Activated naive CD4-positive, alpha-beta T cell treated with anti-CD3 and anti-CD28 coated beads for 36 hours (primary cell): ENCODE data around the gene CFAP100. TPM values are rescaled to one million over a fixed set of nuclear protein-coding genes. Genes with fewer than 3 reads are reported as not detected.

ENCODE experiments used
- CTCF ChIA-PET: fragments of 350-600 bp; sonication (Branson Sonifier 250); formaldehyde crosslinking; loops from one replicate; lab custom pipeline; 2021; ENCODE audit warnings: antibody characterized with exemption; lab: Charles Lee
- DNase-seq: peaks from one replicate; pipeline ENCODE4 v3.0.0-alpha.2; 2020
- H3K27ac Mint-ChIP-seq: one replicate; pipeline ENCODE4 v1.8.0; 2021; ENCODE audit warnings: mild to moderate bottlenecking, mixed read lengths
- H3K27me3 Mint-ChIP-seq: one replicate; pipeline ENCODE4 v1.8.0; 2021; ENCODE audit warnings: low read depth, mixed read lengths
- H3K36me3 Mint-ChIP-seq: one replicate; pipeline ENCODE4 v1.8.0; 2021; ENCODE audit warnings: low read depth, mixed read lengths
- H3K4me1 Mint-ChIP-seq: one replicate; pipeline ENCODE4 v1.8.0; 2021; ENCODE audit warnings: low read depth, mixed read lengths
- H3K4me3 Mint-ChIP-seq: one replicate; pipeline ENCODE4 v1.8.0; 2021; ENCODE audit warnings: mild to moderate bottlenecking, moderate library complexity, mixed read lengths
- H3K9me3 Mint-ChIP-seq: one replicate; pipeline ENCODE4 v1.8.0; 2021; ENCODE audit warnings: mixed read lengths
- intact Hi-C: fragments of 100-400 bp; cut with micrococcal nuclease; formaldehyde crosslinking; loops from one replicate; pipeline ENCODE4 v1.15.1; 2023
- total RNA-seq, 2 experiments: library from RNA; stranded (reverse); gene quantifications; one replicate each; pipeline ENCODE4 v1.2.3, GENCODE V29; 2021

CFAP100 gene
- total RNA-seq, 2 experiments from 2014 or later, result not detected

GRCh38 chr3:126415661-126416591 is 21.2 kb downstream of the CFAP100 start:
- peaks cover 30% of the 10 kb centered on the region for H3K27me3 Mint-ChIP-seq
- no peaks in the 10 kb centered on the region for H3K4me1 Mint-ChIP-seq
- H3K9me3 Mint-ChIP-seq, result no peaks in the 10 kb centered on the region
- H3K36me3 Mint-ChIP-seq, result no peaks in the 10 kb centered on the region
- CTCF ChIA-PET, result interaction anchor here (0.5 kb wide), 1 partner anchor 1156 kb away, joined by 3 read pairs; no protein-coding TSS in a partner anchor
- no peak overlapping the region for H3K4me3 Mint-ChIP-seq
- no peak for DNase-seq
- intact Hi-C loops, result no loop called here
- no peak overlapping the region for H3K27ac Mint-ChIP-seq

DNA sequence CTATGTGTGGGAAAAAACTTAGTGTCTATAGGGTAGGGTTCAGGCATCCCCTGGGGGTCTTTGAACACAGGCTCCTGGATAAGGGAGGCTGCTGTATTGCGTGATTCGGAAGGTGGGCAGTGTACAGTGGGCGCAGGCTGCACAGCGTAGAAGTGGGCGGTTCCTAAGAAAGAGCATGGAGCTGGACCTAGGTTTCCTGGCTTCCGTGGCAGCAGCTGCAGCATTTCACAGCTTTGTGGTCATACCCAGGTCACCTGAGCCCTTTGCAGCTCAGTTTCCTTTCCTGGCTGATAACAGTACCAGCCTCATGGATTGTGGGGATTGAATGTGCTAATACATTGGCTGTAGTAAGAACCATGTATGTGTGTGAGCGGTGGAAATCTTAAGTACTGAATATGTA is 22.2 kb downstream of the CFAP100 start:
- H3K4me1 Mint-ChIP-seq, result no peaks in the 10 kb centered on the region
- CTCF ChIA-PET, result interaction anchor here (0.8 kb wide), 1 partner anchor 28 kb away, joined by 3 read pairs; no protein-coding TSS in a partner anchor
- H3K9me3 Mint-ChIP-seq, result no peaks in the 10 kb centered on the region
- no peak overlapping the region for H3K4me3 Mint-ChIP-seq
- no peak overlapping the region for H3K27ac Mint-ChIP-seq
- peaks cover 25% of the 10 kb centered on the region for H3K27me3 Mint-ChIP-seq
- DNase-seq, result no peak
- H3K36me3 Mint-ChIP-seq, result no peaks in the 10 kb centered on the region
- intact Hi-C loops, result no loop called here

- Mint-ChIP-seq H3K27me3 (peaks cover 20% of the 10 kb centered on the region), H3K4me3 (no peak overlapping the region), H3K27ac (no peak overlapping the region), H3K36me3 (no peaks in the 10 kb centered on the region), H3K4me1 (no peaks in the 10 kb centered on the region), H3K9me3 (no peaks in the 10 kb centered on the region)
- no peak for DNase-seq
- CTCF ChIA-PET, result no interaction called here
- intact Hi-C loops, result no loop called here
These were observed 22.8 kb downstream of the CFAP100 start for GRCh38 chr3:126417515-126417914.

GRCh38 chr3:126417981-126418530 is 23.3 kb downstream of the CFAP100 start:
- no peaks in the 10 kb centered on the region for H3K36me3 Mint-ChIP-seq
- no peak for DNase-seq
- H3K27me3 Mint-ChIP-seq, result peaks cover 15% of the 10 kb centered on the region
- CTCF ChIA-PET, result no interaction called here
- H3K4me3 Mint-ChIP-seq, result no peak overlapping the region
- intact Hi-C loops, result no loop called here
- no peak overlapping the region for H3K27ac Mint-ChIP-seq
- no peaks in the 10 kb centered on the region for H3K4me1 Mint-ChIP-seq
- H3K9me3 Mint-ChIP-seq, result no peaks in the 10 kb centered on the region

- H3K4me1 Mint-ChIP-seq, result no peaks in the 10 kb centered on the region
- no peak for DNase-seq
- H3K27me3 Mint-ChIP-seq, result peaks cover 14% of the 10 kb centered on the region
- CTCF ChIA-PET, result no interaction called here
- no peaks in the 10 kb centered on the region for H3K36me3 Mint-ChIP-seq
- no peak overlapping the region for H3K4me3 Mint-ChIP-seq
- intact Hi-C loops, result no loop called here
- no peaks in the 10 kb centered on the region for H3K9me3 Mint-ChIP-seq
- no peak overlapping the region for H3K27ac Mint-ChIP-seq
These were observed 24.0 kb downstream of the CFAP100 start for GRCh38 chr3:126418661-126419131.

GRCh38 chr3:126419151-126419703 is 24.5 kb downstream of the CFAP100 start:
- H3K4me3 Mint-ChIP-seq, result no peak overlapping the region
- CTCF ChIA-PET, result no interaction called here
- intact Hi-C loops, result no loop called here
- peaks cover 2% of the 10 kb centered on the region for H3K36me3 Mint-ChIP-seq
- no peaks in the 10 kb centered on the region for H3K9me3 Mint-ChIP-seq
- no peak for DNase-seq
- peaks cover 10% of the 10 kb centered on the region for H3K27me3 Mint-ChIP-seq
- H3K27ac Mint-ChIP-seq, result no peak overlapping the region
- H3K4me1 Mint-ChIP-seq, result no peaks in the 10 kb centered on the region

GRCh38 chr3:126419886-126420786 is 25.4 kb downstream of the CFAP100 start:
- no peak overlapping the region for H3K27ac Mint-ChIP-seq

DNA sequence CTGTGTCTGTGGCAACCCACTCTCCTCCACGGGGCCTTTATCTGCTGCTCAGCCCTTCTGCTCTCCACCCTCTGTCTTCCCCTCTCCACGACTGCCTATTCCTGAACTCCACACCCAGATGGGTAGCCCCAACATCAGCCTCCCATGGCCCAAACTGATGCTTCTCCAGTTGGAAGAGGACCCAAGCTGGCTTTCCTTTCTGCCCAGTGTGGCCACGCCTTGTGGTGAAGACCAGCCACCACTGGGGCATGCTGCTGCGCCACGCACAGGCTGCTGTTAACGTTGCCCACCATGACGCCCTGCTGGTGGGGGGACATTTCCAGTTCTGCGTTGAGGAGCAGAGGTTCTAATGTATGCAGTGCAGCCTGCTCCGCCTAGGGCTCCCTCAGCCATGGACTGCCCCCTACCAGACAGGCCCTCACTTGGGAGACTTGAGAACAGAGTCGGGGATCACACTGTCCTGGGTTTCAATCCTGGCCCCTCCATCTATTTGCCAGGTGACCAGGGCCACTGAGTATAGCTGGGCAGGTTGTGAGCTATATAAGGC is 26.9 kb downstream of the CFAP100 start:
- H3K4me3 Mint-ChIP-seq, result no peak overlapping the region

More at GRCh38 chr3:126419886-126420786, 25.4 kb downstream of the CFAP100 start:
- intact Hi-C loops, result no loop called here
- no peak for DNase-seq
- no peaks in the 10 kb centered on the region for H3K4me1 Mint-ChIP-seq
- H3K9me3 Mint-ChIP-seq, result no peaks in the 10 kb centered on the region
- H3K4me3 Mint-ChIP-seq, result no peak overlapping the region
- peaks cover 5% of the 10 kb centered on the region for H3K36me3 Mint-ChIP-seq
- peaks cover 2% of the 10 kb centered on the region for H3K27me3 Mint-ChIP-seq
- CTCF ChIA-PET, result no interaction called here

GRCh38 chr3:126422121-126422520 is 27.4 kb downstream of the CFAP100 start:
- Mint-ChIP-seq H3K4me3 (no peak overlapping the region), H3K36me3 (peaks cover 10% of the 10 kb centered on the region), H3K9me3 (peaks cover 13% of the 10 kb centered on the region), H3K27me3 (no peaks in the 10 kb centered on the region), H3K27ac (no peak overlapping the region), H3K4me1 (no peaks in the 10 kb centered on the region)
- DNase-seq, result no peak
- intact Hi-C loops, result no loop called here
- CTCF ChIA-PET, result no interaction called here

More for the DNA sequence above, 26.9 kb downstream of the CFAP100 start:
- H3K4me1 Mint-ChIP-seq, result no peaks in the 10 kb centered on the region
- H3K36me3 Mint-ChIP-seq, result peaks cover 9% of the 10 kb centered on the region
- no peaks in the 10 kb centered on the region for H3K27me3 Mint-ChIP-seq
- DNase-seq, result no peak
- H3K9me3 Mint-ChIP-seq, result peaks cover 8% of the 10 kb centered on the region
- no peak overlapping the region for H3K27ac Mint-ChIP-seq
- intact Hi-C loops, result no loop called here
- CTCF ChIA-PET, result no interaction called here

GRCh38 chr3:126422571-126423091 is 27.9 kb downstream of the CFAP100 start:
- H3K4me1 Mint-ChIP-seq, result no peaks in the 10 kb centered on the region
- CTCF ChIA-PET, result no interaction called here
- H3K27ac Mint-ChIP-seq, result no peak overlapping the region
- H3K4me3 Mint-ChIP-seq, result no peak overlapping the region
- no peak for DNase-seq
- peaks cover 13% of the 10 kb centered on the region for H3K9me3 Mint-ChIP-seq
- peaks cover 12% of the 10 kb centered on the region for H3K36me3 Mint-ChIP-seq
- intact Hi-C loops, result no loop called here
- no peaks in the 10 kb centered on the region for H3K27me3 Mint-ChIP-seq

DNA sequence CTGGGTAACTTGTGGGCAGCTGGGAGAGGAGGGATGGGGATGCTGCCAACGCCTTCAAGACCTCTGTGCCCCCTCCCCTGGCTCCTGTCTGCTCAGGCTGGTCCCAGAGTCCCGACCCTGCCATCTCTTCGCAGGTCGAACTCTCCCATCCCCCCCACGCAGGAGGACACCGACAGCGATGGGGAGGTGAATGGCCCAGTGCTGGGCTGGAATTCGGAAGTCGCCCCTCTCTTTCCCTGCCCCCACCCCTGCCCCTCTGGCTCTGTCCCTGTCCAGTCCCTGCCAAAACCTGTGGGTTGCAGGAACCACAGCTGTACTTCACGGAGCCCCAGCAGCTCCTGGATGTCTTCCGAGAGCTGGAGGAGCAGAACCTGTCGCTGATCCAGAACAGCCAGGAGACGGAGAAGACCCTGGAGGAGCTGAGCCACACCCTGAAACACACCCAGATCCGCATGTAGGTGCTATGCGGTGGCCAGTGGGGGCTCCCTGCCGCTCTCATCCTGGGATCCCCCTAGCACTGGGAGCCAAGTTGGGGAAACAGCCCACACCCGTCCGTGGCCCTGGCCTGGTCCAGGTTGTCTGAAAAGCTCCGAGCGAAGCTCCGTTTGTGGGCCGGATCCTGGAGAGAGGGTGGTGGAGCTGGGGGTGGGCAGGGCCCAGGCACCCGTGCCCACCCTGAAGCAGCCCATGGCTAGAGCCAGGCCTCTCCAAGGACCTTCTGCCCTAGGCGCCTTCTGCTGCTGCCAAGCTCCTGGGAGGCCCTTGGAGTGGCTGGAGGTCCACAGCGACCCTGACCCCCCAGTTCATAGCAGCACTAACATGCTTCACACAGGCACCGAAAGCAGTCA is 28.7 kb downstream of the CFAP100 start:
- CTCF ChIA-PET, result no interaction called here
- Mint-ChIP-seq H3K9me3 (peaks cover 13% of the 10 kb centered on the region), H3K4me1 (no peaks in the 10 kb centered on the region), H3K36me3 (peaks cover 15% of the 10 kb centered on the region), H3K4me3 (no peak overlapping the region), H3K27ac (no peak overlapping the region), H3K27me3 (no peaks in the 10 kb centered on the region)
- DNase-seq, result no peak
- intact Hi-C loops, result no loop called here
